ENCODE measurements around the gene SSC5D.
"Not testable (repeated sequence)": the region's sequence is repeated elsewhere in the genome, so short reads cannot be mapped to it uniquely, and the experiment has no call there.

SSC5D gene

GRCh38 chr19:55487924-55488687 is at the start of gene SSC5D:
Gene SSC5D (plus strand): TSS chr19:55488436. CDS start chr19:55488590, 154 bp downstream.
- no peak for FAIRE-seq
- no peak for DNase-seq (ENCODE audit: low spot score)

DNA sequence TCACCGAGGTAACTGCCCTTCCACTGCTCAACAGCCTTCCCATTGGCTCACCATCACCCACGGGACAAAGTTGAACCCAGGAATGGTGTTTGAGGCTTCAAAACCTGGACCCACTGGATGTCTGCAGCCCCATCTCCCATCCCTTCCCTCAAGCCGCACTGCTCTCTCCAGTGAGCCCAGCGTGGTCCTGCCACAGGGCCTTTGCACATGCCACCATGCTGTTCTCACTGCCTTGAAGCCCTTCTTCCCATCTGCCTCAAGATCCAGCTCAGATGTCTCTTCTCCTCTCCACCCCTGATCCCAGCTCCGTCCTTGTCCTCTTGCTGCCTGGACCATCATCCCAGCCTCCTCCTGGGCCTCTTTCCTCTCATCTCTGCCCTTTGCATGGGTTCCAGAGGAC is 49.2 kb upstream of the SSC5D start:
- no peak for FAIRE-seq
- no peak for DNase-seq (ENCODE audit: low spot score)

GRCh38 chr19:55440411-55441105 is 47.7 kb upstream of the SSC5D start:
- FAIRE-seq, result no peak

GRCh38 chr19:55441319-55441691 is 46.9 kb upstream of the SSC5D start:
- DNase-seq (ENCODE audit: low spot score) (no peak), FAIRE-seq (no peak)

More at GRCh38 chr19:55440411-55441105, 47.7 kb upstream of the SSC5D start:
- DNase-seq (ENCODE audit: low spot score), result no peak

DNA sequence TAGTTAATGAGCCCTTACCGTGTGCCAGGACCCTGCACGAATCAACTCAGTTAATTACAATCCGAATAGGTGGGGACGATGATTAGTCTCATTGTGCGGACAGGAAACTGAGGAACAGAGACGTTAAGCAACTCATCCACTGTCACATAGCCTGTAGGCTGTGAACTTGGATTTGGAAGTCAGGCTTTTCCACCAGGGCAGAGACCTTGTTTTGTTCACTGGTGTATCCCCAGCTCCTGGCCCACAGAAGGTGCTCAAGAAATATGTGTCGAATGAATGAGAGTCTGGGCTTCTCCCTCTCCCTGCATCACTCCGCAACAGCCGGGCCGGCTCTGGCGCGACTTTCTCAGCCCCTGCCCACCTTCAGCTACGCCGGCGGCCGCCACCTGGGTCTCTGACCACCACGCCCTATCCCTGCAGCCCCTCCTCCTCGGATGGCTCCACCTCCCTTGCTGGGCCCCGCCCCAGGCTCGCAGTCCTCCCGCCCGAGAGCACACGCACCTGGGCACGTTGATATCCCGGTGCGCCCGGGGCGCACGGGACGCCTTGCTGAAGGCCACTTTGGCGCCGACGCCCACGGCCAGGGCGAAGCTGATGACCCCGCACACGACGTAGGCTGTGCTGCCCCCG is 46.4 kb upstream of the SSC5D start:
- DNase-seq (ENCODE audit: low spot score) (no peak), FAIRE-seq (no peak)

DNA sequence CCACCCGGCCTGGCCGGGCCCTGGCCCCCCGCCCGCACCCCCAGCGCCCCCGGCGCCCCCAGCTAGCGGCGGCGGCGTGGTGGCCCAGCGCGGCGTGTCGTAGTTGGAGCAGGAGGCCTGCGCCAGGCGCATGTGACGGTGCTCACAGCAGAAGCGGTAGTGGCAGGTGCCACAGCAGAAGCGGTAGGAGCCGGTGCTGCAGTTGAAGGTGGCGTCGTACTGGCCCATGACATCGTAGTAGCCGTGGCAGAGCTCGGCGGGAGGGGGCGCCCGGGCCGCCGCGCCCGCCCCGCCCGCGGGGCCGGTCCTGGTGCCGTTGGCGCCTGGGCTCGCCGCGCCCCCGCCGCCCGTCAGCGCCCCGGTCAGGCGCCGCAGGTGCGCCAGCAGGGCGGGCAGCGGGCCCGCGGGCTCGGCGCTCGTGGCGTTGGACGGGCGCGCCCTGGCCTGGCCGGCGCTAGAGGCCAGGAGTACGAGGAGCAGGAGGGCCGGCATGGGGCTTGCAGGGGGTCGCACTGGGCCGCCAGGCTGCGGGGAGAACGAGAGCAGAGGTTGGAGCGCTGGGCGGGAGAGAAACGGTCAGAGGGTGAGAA is 45.8 kb upstream of the SSC5D start:
- DNase-seq (ENCODE audit: low spot score), result no peak
- no peak for FAIRE-seq

DNA sequence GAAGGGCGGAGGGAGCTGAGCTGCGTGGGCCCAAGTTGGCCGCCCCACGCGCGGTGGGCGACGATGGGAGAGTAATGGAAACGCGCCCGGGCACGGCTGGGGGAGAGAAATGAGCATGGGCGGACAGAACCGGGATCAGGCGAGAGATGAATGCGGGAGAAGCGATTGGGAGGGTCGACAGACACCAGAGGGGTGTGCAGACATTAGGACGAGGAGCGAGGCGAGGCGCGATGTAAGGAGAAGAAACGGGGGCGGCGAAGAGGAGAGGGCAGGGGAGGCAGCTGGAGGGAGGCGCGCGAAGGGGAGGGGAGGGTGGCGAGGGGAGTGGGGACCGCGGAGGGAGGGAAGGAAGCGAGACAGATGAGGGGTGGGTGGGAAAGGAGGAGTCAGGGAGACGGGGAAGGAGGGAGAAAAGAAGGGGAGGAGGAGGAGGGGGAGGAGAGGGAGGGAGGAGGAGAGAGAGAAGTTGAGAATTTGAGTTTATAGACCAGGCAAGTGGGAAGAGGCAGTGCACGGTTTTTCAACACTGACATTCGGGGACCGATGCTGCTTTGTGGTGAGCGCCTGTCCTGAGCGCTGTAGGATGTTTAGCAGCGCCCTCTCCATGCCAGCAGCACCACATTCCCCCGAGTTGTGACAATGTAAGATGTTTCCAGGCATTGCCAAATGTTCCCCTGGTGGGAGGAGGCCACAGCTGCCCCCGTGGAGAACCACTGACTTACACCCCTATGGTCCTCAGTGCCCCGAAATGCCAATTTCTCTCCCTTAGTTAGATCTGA is 45.0 kb upstream of the SSC5D start, which contains the start of gene SHISA7:
Gene SHISA7, minus strand, starts transcription at position 256 of the 779 bp plus-strand sequence. CDS start 437 bp downstream, outside the sequence.
- DNase-seq (ENCODE audit: low spot score) (no peak), FAIRE-seq (no peak)

GRCh38 chr19:55443824-55444480 is 44.3 kb upstream of the SSC5D start:
- FAIRE-seq, result no peak

GRCh38 chr19:55444646-55445045 is 43.6 kb upstream of the SSC5D start:
- FAIRE-seq (no peak), DNase-seq (ENCODE audit: low spot score) (no peak)

More at GRCh38 chr19:55443824-55444480, 44.3 kb upstream of the SSC5D start:
- DNase-seq (ENCODE audit: low spot score), result no peak

GRCh38 chr19:55446060-55446459 is 42.2 kb upstream of the SSC5D start:
- FAIRE-seq, result no peak

GRCh38 chr19:55447421-55448174 is 40.6 kb upstream of the SSC5D start:
- FAIRE-seq (no peak), DNase-seq (ENCODE audit: low spot score) (no peak)

More at GRCh38 chr19:55446060-55446459, 42.2 kb upstream of the SSC5D start:
- no peak for DNase-seq (ENCODE audit: low spot score)

DNA sequence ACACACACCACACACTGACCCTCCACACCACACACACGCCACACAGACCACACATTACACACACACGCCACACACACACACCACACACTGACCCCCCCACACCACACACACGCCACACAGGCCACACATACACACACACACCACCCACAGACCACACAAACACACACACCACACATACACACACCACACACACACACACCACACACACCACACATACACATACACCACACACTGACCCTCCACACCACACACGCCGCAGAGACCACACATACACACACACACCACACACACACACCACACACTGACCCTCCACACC is 40.1 kb upstream of the SSC5D start:
- DNase-seq (ENCODE audit: low spot score); FAIRE-seq: not testable (repeated sequence)

DNA sequence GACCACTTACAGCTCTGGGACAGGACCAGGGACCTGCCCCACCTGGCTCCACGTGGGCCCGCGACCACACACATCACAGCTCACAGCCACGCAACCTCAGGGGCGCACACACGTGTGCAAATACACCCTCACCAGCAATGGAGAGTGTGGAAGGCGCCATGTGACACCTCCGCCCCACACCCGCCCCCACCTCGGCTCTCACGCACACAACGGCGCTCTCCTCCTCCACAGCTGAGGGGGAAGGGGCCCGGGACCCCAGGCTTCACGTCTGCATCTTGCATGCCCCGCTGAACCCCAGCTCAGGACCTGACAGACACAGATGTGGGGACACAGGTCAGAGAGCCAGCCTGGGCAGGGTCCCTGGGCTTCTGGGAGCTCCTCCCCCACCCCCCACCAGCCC is 38.8 kb upstream of the SSC5D start:
- no peak for FAIRE-seq
- DNase-seq (ENCODE audit: low spot score), result no peak

- DNase-seq (ENCODE audit: low spot score) (no peak), FAIRE-seq (no peak)
Observed at GRCh38 chr19:55451163-55451964, 36.9 kb upstream of the SSC5D start.

DNA sequence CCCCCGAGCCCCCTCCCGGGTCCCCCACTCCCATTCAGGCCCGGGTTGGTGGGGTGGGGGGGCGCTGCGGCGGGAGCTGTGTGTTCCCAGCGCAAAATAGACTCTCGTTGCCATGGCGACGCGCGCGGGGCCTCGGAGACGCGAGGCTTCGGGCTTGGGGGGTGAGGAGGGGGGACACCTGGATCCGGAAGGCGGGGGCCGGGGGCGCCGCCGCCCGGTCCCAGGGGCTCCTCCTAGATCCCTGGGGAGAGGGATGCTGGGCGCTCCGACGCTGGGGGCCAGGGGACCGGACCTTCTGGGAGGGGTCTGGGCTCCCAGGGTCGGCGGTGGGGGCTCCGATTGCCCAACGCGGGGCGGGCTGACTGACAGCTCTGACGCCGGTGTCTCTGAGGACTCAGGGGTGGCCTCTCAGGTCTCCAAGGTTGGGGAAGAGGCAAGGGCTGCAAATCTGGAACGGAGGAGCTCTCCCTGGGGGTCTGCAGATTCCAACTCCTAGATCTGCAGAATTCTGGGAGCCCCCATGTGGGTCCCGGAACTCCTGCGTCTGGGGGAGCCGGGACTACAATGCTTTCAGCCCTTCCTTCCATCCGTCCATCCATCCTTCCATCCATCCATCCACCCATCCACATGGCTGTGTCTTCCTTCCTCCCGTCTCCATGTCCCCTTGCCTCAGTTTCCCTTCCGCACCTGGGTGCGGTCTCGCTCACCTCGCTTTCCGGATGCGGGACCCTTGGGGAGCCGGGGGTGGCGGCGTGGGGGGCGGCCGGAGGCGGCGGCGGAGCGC is 36.1 kb upstream of the SSC5D start:
- FAIRE-seq (no peak), DNase-seq (ENCODE audit: low spot score) (no peak)

DNA sequence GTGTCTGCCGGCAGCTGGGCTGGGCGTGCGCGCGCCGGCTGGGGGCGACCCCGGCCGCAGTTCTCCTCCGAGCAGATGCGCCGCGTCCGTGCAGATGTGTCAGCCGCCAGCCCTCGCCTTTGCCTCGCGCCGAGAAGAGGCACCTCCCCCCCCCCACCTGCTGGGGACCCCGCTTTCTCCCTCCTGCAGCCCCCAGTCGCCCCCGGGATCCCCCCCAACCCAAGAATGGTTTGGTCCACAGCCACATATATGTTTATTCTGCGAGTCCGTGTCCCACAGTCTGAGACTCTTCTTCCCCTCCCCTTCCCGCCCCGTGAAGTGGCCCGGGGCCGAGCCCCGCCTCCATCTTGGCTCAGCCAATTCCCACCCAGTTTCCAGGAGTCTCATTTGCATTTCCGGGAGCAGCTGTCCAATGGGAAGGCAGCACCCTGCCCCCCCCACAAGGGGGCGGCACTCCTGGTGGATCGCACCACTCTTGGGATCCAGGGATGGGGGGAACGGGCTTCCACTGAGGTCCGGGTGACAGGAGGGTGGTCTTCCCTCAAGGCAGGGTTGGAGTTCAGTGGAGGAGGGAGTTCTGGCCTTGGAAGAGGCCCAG is 35.4 kb upstream of the SSC5D start:
- FAIRE-seq (no peak), DNase-seq (ENCODE audit: low spot score) (no peak)

DNA sequence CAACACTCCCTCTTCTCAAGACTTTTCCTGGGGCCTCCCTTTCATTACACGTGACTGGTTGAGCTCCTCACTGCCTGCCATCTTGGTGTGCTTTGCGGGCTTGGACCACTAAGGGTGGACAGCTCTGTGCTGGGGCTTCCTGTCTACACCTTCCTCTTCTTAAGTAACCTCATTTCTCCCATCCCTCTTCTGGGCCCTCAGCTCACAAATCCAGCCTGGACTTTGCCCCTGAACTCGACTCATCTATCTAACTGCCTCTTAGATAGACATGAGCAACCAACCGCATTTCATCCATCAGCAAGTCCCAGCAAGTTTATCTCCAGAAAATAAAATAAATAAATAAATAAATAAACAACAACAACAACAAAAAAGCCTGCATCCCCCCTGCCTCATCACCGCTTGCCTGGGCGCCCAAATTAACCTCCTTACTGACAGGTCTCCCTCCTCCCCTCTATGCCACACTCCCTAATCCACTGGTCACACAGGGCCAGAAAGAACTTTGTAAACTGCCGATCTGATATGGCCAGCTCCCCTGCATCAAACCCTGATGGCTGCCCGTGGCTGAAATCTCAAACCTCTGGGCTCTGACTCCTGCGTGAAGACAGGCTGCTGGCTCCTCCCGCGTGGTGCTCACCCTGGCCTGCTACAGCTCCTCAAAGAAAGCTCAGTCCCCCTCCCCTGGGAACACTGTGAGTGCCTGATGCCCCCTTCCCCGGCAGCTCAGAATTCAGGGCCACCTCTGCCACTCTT is 34.5 kb upstream of the SSC5D start:
- DNase-seq (ENCODE audit: low spot score) (no peak), FAIRE-seq (no peak)

Data from RCC 7860 (cell line).